ENCODE measurements around the gene PPP1R9B.

GRCh38 chr17:50166518-50167181 is 16.2 kb upstream of the PPP1R9B start:
- TF ChIP-seq TSHZ2 (CRISPR knock-in tag; IDR thresholded peaks at IDR 0.05) (no peak), PATZ1 (CRISPR knock-in tag; IDR thresholded peaks at IDR 0.05; ENCODE audit: borderline replicate concordance) (no peak), POU6F1 (CRISPR knock-in tag; IDR thresholded peaks at IDR 0.05; ENCODE audit: borderline replicate concordance, low read depth) (no peak), RARB (CRISPR knock-in tag; IDR thresholded peaks at IDR 0.05) (no peak), ZNF565 (CRISPR knock-in tag; conservative IDR thresholded peaks at IDR 0.05; ENCODE audit: low read depth) (no peak)

Measured in SK-N-SH treated with all-trans-retinoic acid at 6 μM for 48 hours (cell line).